GM19099 (cell line): ENCODE data around the gene OR4D1.

Experiments used
- POLR2A ChIP-seq: IDR thresholded peaks from 3 replicates; pipeline ENCODE4 v1.6.1; 2011; ENCODE audit warnings: low read depth; ENCODE audit not compliant: insufficient read length; ENCODE audit errors: extremely low read depth

The OR4D1 gene

GRCh38 chr17:58184986-58185761 is 37.0 kb downstream of the OR4D1 start:
- TF ChIP-seq POLR2A = no peak

- TF ChIP-seq POLR2A = no peak
Measured at GRCh38 chr17:58186591-58186990, 38.4 kb downstream of the OR4D1 start.

GRCh38 chr17:58187063-58187462 is 38.9 kb downstream of the OR4D1 start:
- TF ChIP-seq POLR2A = no peak

- no peak for TF ChIP-seq POLR2A
Measured at GRCh38 chr17:58187675-58188074, 39.5 kb downstream of the OR4D1 start.

GRCh38 chr17:58189436-58190146 is 41.4 kb downstream of the OR4D1 start:
- no peak for TF ChIP-seq POLR2A

GRCh38 chr17:58191241-58191896 is 43.2 kb downstream of the OR4D1 start:
- TF ChIP-seq POLR2A = no peak

- TF ChIP-seq POLR2A = no peak
Measured at GRCh38 chr17:58192612-58193011, 44.4 kb downstream of the OR4D1 start, which contains the start of gene EPX. EPX (plus strand) TSS chr17:58192726; CDS start chr17:58192847, 121 bp downstream.

- TF ChIP-seq POLR2A = no peak
Measured at GRCh38 chr17:58193641-58194255, 45.6 kb downstream of the OR4D1 start.

GRCh38 chr17:58195518-58196123 is 47.4 kb downstream of the OR4D1 start:
- no peak for TF ChIP-seq POLR2A

GRCh38 chr17:58196610-58197009 is 48.4 kb downstream of the OR4D1 start:
- no peak for TF ChIP-seq POLR2A

- TF ChIP-seq POLR2A = no peak
Measured at GRCh38 chr17:58200024-58200633, 51.9 kb downstream of the OR4D1 start.

- no peak for TF ChIP-seq POLR2A
Measured at GRCh38 chr17:58202859-58203258, 54.7 kb downstream of the OR4D1 start.

GRCh38 chr17:58204796-58205195 is 56.6 kb downstream of the OR4D1 start:
- no peak for TF ChIP-seq POLR2A

GRCh38 chr17:58205936-58206335 is 57.8 kb downstream of the OR4D1 start:
- TF ChIP-seq POLR2A = no peak
